Sigmoid colon (tissue), 4 donors: ENCODE measurements around the gene WIPF2.

ENCODE experiments used
- CTCF ChIP-seq, 4 experiments: fragments of 450-650 bp in 3 of 4; fragments of 200-600 bp in 1 of 4; IDR thresholded peaks; one replicate each; pipeline ENCODE4 v1.5.1; 2016 to 2019; ENCODE audit warnings: antibody characterized with exemption in 4 of 4, mild to moderate bottlenecking in 3 of 4, moderate library complexity in 2 of 4
- POLR2AphosphoS5 ChIP-seq, 4 donors: sonication (generic); formaldehyde crosslinking; IDR thresholded peaks; one replicate each; pipeline ENCODE4 v1.6.1; 2017; ENCODE audit warnings: antibody characterized with exemption in 4 of 4

- no peak for TF ChIP-seq CTCF (IDR thresholded peaks at IDR 0.05)
- peak; percentile 66 to 91 (median 87) for TF ChIP-seq POLR2AphosphoS5 (IDR thresholded peaks at IDR 0.05)
Observed at GRCh38 chr17:40331743-40332641, 112.9 kb downstream of the WIPF2 start.
